H4 (cell line): ENCODE results near the gene TNFAIP3. TPM values are rescaled to one million over a fixed set of nuclear protein-coding genes. Genes with fewer than 3 reads are reported as not detected.
"Not testable (repeated sequence)": the region's sequence is repeated elsewhere in the genome, so short reads cannot be mapped to it uniquely, and the experiment has no call there.

Source experiments
- DNase-seq: peaks from one replicate; pipeline ENCODE4 v3.0.0-alpha.2; 2015; ENCODE audit warnings: low spot score
- total RNA-seq: library from RNA; depleted of rRNA; stranded (reverse); fragments of >200 nt; shearing (Covaris generic); gene quantifications from 2 replicates; pipeline ENCODE4 v1.2.3, GENCODE V29; 2014

Gene TNFAIP3
- total RNA-seq, 1 experiment from 2014 or later, result 0.45 TPM

DNA sequence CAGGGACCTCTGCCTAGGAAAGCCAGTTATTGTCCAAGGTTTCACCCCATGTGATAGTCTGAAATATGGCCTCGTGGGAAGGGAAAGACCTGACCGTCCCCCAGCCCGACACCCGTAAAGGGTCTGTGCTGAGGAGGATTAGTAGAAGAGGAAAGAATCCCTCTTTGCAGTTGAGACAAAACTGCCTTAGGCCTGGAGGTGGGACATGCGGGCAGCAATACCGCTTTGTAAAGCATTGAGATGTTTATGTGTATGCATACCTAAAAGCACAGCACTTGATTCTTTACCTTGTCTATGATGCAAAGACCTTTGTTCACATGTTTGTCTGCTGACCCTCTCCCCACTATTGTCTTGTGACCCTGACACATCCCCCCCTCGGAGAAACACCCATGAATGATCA, 22.3 kb upstream of the TNFAIP3 start:
- DNase-seq, result not testable (repeated sequence)

DNA sequence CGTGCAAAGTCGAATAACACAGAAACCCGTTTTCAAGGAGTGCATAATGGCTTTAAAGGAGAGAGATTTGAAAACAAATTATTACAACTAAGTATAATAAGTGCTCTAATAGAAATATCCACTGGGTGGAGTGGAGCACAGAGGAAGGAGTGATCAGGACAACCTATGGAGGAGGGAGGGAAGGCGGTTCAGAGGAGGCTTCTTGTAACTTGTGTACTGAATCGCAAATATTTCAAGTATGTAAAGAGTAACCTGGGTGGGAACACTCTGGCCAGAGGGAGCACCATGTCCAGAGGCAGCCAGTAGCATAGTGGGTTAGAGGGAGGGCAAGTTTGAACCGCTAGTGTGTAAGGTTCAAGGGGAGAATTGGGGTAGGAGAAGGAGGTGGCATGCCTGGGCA, 21.6 kb upstream of the TNFAIP3 start:
- DNase-seq, result no peak

DNA sequence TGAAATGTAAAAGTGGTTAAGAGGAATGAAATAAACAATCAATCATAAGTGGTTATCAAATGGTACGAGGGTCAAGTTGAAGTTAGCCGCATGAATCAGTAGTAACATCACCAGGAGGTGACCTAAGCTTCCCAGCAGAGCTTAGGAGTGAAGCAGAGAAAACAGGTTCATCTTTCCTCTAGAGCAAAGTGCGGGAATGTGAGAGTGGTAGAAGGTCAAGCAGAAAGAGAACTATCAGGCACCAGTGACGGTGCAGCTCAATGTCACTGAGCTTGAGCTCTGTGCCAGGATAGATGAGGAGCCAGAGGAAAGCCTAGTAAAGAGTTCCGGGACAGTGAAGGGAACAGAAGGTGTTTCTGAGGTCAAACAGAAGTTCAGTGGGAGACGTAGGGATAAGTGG, 20.8 kb upstream of the TNFAIP3 start:
- no peak for DNase-seq

DNA sequence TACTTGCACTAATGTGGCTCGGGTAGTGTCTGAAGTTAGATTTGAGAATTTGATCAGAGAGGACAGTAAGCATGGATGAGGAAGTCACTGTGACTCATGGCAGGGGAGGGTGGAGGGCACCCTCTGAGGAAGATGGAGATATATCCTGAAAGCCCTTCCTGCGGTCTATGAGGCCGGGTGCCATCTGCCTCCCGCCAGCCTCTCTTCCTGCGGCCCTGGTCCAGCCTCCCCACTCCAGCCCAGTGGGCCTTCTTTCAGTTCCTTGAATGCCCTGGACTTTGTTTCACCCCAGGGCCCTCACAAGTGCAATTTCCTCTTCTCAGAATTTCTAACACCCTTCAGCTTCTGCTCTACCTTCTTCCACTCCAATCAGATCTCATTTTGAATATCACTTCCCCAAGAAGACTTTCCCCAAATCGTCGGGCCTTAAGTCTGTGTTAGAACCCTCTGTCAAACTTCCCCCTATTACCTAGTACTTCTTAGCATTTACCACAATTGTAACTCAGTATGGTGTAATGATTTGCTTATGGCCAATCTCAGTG, 20.2 kb upstream of the TNFAIP3 start:
- no peak for DNase-seq

DNA sequence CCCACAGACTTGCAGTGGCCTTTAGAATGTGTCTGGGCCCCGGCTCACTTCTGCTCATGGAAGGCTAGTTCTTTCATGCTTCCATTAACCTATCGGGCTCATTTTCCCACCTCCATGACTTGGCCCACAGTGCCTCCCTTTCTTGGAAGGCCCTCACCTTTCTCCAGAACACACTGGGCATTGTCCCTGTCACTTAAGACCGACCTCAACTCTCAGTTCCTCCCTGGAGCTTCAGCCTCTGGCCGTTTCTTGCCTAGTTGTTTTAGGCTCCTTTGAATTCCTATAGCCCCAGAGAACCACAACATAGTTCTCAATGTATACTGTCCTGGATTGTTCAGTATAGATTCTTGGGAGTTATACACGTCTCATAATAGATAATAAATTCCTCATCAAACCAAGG, 19.3 kb upstream of the TNFAIP3 start:
- no peak for DNase-seq

DNA sequence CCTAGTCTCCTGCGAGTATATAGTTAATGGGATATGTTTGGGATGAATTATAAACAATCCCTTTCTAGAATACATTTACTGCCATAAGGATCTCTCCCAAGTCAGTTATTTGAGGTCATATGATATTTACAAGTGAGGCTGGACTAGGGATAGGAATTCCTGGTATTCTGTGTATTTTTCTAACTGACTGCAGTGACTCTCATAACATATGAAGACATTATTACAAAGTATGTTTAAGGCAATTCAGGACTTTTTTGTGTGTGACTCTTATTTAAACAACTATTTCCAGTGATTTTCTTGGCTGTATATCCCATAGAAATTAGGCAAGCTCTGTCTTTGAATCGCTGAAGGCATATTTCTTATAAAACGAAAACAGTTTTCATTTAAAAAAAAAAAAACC, 18.4 kb upstream of the TNFAIP3 start:
- DNase-seq, result no peak

DNA sequence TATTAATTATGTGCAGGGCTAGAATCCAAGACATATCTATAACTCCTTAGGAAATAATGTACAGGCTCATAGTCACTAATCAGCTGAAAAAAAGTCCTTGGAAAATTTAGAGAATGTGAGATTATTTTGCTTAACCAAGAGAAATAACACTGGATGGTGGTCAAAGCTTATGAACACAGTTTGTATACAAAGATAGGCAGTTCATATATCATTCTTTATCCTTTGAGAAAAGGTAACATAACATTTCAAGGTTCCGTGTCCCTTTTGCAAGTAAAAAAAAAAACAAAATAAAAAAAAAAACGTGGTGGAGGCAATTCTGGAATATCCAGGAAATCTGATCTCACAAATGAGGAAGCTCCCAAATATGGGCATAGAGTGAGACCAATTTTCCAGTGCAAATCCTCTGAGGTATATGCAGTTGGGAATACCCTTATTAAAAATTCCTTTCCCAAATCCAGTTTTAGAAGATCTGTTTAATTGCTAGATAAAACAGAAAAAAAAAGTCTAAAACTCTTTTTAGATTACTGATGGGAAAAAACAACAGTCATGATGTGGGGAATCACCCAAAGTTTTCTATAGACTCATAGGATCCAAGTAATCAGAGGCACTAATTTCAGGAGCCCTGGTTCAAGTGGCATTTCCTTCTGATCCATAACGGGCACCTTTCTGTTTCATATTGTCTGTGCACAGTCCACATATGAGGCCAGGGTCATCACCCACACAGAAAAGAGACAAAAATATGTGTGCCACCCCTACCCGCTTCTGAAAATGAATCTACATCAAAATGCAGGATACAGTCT, 17.7 kb upstream of the TNFAIP3 start:
- no peak for DNase-seq

DNA sequence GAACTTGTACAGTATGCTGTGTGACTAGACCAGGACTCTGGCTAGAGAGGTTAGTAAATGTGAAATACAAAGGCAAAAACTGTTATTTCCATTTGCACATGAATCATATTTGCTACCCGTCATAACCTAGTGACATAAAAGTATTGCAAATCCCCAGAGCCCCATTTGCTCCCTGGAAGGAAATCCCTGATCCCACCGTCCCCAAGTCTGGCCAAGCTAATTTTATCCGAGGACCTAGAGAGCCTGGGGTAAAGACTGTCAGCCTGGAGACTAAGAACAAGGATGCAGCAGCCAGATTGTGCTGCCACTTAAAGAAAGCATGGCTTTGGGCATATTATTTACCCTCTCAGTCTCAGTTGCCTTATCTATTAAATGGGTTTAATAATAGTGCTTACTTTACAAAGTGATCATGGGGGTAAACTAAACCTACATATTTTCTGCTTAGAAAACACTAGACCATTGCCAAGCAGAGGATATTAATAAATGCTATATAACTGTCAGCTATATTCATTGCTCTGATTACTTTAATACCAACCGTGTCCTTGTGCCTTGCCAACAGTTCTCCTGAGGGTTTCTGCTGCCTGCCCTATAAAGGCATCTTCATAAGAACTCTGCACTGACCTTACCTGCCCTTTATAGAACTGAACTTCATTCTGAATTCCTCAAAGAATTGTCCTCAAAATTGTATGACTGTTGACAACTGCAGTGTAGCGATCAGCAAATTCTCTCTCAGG, 16.9 kb upstream of the TNFAIP3 start:
- DNase-seq, result no peak

DNA sequence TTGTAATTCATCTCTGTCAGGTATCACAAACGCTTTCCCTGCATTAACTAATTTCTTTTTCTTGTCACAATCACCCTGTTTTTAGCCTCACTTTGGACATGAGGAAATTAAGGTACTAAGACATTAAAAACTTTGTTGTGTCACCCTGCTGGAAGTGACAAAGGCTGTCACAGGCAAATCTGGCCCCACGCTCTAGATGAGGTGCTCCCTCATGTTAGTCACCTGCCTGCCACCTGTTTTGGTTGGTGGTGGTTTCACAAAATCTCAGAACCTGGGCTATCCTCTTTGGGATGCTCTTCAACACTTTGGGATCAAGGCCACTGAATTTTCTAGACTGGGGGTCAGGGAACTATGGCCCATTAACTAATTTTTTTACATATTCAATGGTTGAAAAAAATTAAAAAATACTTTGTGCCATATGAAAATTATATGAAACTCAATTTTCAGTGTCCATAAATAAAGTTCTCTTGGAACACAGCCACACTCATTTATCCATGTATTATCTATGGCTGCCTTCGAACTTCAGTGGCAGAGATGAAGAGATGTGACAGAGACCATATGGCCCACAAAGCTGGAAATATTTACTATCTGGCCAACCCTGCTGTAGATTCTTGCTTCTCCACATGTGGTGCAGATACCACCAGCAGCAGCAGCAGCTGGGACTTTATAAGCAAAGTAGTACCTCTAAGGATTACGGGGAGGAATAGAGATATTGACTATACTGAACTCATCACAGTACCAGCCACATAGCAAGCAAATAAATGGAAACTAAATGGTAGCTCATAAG, 16.1 kb upstream of the TNFAIP3 start:
- DNase-seq, result no peak

DNA sequence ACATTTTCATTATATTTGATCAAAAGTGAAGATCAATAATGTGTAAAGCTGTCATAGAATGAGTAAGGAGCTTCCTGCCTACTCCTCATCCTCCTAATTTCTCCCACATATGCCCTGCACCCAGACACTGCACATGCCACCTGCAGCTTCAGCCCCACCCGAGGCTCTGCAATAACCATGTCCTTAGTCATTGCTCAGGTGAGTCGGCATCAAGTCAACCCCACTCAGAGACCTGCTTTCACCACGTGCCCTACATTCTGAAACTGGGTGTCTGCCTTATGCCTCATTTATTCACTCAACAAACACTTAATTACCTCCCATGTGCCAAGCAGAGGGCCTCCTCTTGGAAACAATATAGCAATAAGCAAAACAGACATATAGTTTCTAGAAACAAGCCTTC, 15.4 kb upstream of the TNFAIP3 start:
- no peak for DNase-seq

DNA sequence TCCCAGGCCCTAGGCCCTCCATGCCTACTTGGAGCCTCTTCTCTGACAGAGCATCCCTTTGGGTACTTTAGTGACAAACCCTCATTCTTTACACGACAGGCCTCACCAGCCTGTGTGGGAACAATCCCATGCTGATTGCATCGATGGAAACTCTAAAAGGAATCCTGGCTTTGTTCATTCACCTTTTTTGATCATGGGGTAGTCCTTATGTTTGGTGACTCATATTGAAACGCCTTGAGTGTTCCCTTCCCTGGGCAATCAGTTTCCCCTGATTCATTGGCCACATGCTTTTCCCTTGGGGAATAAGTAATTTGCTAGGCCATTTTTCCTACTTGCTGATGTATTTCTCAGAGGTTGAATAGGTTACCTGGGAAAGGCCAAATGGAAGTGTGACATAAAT, 14.7 kb upstream of the TNFAIP3 start:
- no peak for DNase-seq

DNA sequence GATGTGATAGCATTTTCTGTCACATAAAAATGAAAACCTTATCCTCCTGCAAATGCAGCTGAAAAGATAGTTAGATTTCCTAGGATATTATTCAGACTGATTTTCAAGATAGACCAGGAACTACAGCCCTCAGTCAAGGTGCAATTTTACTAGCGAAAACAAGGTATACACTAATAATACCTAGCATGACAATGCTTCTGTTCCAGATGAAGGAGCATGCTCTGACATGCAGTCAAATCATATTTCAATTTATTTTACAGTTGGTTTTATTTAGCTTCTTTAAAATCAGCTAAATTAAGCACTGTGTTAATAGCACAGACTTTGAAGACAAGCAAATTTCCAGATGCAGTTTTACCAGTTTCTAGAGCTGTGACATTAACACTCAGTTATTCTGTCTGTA, 14.2 kb upstream of the TNFAIP3 start:
- no peak for DNase-seq

DNA sequence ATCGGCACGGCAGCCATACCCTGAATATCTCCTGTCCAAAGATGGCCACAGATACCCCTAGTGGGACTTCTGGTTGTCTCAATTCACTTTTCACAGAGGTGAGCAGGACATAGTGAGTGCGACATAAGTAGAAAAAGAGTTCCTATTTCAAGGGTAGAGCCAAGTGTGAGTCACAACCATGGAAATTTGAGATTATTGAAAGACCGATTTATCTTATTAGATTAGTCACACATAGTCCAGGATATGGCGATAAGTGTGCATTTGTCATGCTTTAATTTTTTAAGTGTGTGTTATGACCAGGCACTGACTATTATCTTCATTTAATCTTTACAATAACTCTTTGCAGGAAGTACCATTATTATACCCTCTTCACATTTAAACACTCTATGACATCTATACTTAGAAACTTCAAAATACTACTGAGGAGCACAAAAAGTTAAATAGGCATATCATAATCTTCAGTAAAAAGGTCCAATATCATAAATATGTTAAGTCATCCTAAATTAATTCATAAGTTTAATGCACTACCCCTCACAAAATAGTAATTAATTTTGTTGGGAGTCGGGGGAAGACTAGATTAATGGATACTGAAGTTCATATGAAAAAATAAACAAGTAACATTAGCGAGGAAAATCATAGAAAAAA, 13.4 kb upstream of the TNFAIP3 start:
- no peak for DNase-seq

DNA sequence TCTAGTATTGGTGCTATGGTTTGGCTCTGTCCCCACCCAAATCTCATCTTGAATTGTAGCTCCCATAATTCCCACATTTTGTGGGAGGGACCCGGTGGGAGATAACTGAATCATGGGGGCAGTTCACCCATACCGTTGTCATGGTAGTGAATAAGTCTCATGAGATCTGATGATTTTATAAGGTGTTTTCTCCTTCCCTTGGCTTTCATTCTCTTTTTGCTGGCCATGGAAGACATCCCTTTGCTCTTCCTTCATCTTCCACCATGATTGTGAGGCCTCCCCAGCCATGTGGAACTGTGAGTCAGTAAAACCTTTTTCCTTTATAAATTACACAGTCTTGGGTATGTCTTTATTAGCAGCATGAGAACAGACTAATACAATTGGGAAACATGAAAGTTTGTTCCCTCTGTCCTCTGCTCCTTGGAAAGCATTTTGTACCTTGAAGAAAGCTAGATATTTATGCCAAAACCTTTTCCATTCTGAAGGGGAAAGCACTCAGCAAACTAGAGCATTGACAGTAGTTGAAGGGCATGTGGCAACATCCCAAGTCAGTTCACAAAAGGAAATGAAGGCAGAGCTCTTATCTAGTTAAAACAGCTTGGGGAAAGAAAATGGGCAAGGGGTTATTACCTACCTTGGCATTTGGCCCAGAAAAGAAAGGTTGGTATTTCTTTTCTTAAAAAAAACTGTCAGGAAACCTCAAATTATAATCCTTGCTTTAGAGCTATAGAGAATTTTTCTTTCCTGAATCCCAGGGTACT, 10.7 kb upstream of the TNFAIP3 start:
- no peak for DNase-seq

DNA sequence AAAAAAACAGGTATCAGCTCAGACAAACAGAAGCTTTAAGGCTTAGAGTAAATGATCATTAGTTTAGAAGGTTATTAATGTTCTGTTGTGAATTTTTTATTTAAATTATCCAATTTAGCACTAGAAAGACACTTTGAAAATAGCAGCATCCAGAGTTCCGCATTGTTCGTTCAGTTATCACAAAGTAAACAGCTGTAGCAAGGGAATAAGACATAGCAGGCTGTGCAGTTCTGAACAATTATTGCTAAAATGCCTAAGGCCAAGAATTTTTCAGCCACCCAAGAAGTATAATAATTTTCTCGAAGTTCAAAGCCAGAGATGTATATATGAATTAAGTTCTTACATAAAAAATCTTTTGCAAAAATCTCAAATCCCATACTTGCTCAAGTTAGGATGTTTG, 8.0 kb upstream of the TNFAIP3 start:
- DNase-seq, result no peak

DNA sequence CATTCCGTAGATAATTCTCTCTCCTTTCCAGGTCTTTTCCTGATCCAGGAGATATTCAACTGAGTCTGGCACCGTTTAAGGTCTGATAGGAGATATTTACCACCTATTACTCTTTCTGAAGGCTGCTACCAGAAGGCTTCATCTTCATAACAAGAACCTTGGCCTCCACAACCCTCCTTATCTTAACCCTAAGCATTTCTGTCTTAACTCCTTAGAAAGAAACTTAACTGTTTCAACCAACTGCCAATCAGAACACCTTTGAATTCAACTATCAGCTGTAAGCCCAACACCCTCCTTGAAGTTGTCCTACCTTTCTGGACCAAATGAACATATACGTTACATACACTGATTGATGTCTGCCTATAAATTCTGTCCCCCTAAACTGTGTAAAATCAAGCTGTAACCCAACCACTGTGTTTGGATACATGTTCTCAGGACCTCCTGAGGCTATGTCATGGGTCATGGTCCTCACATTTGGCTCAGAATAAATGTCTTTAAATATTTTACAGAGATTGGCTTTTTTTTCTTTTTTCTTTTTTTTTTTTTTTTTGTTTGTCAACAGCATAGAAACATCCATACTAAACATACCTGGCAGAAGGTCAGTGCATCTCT, 6.6 kb upstream of the TNFAIP3 start:
- DNase-seq, result no peak

DNA sequence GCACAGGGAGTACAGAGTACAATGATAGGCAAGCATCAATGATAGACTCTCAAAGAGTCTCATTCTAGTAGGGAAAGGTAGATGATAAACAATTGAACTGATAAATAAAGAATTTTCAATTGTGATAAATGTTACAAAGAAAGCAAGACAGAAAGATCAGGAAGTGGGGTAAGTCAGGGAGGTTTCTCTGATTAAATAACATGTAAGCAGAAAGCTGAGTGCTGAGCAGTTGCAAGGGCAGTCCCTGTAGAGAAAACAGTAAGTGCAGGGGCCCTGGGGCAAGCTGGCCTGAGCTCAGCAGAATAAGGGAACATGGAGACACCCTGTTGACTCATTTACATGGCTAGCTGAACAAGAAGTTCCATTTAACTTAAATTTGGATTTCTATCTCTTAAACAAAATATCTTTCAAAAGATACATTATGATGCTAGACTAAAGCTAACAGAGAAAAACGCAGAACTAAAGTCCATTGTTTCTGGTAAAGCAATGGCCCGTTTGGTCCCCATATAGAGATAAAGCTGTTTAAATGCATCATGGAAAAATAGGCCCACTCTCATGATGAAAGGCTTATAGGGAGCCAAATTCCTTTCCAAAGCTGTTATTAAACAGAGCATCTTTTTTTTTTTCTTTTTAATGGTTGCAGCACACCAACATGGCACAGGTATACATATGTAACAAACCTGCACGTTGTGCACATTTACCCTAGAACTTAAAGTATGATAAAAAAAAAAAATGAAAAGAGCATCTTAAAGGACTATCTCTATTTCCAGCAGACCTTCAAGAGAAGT, 5.3 kb upstream of the TNFAIP3 start:
- DNase-seq, result no peak

DNA sequence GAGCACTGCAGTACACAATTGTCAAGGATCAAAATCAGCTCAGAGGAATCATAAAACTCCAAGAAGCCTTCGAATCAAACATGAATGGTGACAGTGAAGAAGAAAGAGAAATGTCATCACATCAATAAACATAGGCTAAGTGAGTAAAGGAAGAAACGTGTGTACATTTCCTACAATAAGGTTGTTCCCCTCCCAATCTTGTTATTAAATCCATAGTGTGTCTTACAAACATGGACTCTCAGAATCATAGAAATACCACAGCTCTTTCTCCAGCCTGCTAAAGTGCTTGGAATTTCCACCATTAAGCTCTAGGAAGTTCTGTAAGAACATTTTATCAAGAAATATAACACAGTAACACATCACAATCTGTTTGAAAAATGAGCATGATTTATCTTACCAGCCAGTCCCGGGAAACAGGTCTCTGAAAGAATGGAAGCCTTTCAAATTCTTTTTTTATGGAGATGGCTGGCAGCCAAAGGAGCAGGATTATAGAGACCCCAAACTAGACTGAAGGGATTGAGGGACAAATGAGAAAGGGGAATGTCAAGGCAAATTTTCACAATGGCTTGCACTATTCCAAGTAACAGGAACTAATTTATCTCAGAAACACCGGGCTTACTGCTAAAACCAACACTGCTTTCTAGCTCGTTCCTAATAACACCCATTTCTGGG, 4.5 kb upstream of the TNFAIP3 start:
- no peak for DNase-seq

DNA sequence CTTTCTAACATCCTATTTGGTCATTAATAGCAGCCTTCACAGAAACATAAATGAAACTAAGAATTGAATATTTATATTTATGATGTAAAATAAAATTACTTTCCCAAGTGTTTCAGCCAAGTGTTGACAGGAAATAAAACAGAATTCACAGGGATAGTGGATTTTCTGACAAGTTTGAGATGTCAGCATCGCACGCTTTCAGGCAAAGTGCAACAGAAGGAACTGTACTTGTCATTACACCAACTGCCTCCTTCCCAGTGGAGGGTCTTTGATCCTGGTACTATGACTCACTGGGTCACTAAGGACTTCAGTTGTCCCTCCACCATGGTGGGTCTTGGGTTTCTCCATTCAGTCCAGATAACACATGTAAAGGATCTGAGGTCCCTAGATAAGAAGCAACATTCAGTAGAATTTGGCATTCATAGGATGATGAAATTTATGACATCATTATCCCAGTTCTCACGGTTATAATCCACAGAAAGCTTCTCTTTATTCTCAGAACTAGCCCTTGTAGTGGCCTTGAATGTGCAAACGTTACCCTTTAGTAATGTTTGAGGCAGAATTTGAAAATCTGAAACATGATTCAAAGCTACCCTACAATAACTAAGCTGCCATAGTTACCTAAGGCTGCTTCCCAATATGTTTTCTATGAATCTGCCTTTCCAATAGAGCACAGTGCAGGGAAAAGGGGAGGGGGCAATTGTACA, 3.8 kb upstream of the TNFAIP3 start:
- no peak for DNase-seq
